Limb (tissue), 2 donors: ENCODE results near the gene BRD1.
A peak's percentile ranks its signal among the peaks of the same experiment; 100 is the strongest.
"Not testable (repeated sequence)": the region's sequence is repeated elsewhere in the genome, so short reads cannot be mapped to it uniquely, and the experiment has no call there.

ENCODE experiments used
- DNase-seq, 2 donors: peaks; one replicate each; pipeline ENCODE4 v3.0.0-alpha.2; 2016; ENCODE audit errors: extremely low spot score in 2 of 2

The BRD1 gene

DNA sequence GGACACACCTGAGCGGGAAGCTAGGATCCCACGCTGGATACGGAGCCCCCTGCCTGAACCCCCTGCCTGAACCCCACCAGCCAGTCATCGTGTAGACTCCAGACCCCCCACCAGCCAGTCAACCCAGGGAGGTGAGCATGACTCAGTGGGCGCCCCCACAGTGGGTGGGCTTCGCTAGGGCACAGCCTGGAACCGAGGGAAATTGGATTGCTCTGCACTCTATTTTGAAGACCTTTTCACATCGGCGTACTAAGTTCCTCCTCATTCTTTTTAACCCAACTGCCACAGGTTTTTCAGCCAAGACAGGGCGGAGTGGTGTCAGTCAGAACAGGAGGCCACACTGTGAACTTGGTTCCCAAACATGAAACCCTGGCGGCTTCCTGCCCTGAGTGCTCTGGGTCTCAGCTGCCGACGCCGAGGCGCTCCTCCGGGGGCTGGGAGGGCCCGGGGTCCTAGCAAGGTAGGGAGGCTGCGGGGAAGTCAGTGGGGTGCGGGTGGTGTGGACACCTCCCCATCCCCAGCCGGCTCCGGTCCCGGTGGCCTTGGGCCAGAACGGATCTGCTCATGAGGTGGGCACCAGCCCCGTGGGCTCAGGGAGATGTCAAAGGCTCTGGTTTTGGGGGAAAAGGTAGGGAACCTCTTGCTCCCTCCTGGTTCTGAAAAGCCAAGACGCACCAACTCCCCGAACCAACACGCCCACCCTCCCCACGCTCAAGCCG, 57.0 kb downstream of the BRD1 start:
- peak in 1 of 2 donors; percentile 40 for DNase-seq

DNA sequence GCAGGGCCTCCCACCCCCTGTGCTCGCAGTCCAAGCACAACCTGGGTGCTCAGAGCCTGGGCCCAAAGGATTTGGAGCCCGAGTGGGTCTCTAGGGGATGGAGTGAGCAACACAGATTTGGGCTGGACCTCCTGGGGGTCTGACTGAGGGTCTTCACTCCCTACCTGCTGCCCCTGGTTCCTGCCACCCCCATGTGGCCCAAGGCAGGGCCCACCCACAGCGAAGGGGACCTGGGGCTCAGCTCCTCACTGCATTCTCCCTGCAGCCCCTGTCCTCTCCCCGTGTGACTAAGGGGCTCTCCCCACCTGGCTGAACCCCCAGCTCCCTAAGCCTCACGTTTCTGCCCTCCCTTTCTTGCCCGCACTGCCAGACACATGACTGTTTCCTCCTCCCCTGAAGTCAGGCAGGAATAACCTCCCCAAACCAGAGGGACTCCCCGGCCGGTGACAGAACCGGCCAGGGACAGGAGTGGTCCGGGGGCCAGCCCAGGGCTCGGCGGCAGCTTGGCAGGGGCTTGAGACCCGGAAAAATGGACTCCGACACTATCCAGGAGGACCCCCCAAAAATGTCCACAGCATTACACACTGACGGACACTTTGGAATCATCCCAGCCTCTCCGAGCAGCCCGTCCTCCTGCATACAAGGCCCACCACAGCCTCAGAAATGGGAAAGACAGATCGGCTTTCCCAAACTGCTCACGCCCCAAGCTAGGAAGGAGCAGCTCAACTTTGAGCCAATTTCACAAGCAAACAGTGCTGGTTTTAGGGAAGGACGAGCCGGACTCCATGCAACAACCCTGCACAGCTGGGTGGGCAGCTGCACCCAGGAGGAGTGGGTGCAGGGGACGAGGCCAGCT, 57.8 kb downstream of the BRD1 start:
- peak in 1 of 2 donors; percentile 24 for DNase-seq

DNA sequence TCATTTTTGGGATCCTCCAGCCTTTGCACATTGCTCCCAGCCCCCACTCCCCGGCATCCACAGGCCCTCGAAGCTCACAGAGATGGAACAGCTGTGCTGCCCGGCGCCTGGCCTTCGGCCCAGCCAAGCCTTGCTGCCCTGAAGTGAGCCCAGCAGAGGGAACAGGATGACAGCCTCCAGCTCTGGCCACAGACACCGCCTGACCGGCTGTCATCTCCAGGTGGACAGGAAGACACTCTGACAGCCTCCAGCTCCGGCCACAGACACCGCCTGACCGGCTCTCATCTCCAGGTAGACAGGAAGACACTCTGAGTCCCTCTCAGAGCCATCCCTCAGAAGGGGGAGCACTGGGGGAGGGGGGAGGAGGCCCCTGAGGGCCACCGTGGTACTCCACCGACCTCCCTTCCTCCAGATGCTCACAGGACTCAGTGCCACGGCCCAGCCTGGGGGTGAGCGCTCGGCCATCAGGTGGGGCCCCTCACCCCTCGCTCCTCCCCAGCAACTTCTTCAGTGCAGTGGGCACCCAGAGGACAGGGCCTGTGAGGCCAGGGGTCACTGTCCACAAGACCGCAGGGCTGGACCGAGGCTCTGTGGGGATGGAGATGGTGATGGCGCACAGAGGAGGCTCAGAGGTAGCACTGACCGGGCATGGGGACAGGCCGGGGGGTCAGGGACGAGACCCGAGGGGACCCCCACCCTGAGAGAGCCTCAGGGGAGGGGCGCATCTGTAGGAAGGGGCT, 58.6 kb downstream of the BRD1 start:
- DNase-seq: peak; percentile 38 to 43

DNA sequence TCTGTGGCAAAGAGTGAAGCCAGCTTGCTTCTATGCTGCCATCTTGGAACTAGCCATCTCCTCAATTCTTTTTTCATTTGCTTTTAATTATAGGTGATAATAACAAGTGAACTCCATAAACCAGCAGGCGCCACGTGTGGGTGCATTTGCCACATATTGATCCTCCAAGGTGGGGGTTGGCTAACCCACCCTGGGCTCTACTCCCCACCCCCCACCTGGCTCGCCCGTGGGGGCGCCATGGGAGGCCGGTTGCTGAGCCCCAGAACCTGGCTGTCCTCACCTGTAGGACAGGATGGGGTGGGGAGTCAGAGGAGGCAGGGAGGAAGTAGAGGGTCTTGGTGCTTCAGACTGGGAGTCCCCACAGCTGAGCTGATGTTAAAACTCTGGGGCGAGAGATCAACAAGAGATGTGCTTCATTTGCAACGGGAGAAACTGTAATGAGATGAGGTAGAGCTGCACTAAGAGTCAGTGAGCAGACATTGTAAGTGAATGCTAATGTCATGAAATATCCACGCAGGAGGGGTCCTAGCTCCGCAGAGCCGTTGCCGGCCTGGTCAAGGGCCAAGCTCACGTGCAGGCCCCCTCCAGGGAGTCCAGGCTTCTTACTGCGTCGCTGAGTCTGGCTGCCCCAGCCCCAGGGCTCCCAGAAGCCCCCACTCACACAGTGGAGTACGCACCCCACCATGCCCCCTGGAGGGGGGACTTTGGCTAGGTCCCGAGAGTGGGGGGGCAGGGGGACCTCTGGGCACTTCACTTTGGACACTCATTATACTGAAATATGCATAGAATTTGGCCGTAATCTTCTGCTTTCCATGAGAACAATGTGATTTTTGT, 59.4 kb downstream of the BRD1 start:
- DNase-seq: peak in 1 of 2 donors; percentile 37

DNA sequence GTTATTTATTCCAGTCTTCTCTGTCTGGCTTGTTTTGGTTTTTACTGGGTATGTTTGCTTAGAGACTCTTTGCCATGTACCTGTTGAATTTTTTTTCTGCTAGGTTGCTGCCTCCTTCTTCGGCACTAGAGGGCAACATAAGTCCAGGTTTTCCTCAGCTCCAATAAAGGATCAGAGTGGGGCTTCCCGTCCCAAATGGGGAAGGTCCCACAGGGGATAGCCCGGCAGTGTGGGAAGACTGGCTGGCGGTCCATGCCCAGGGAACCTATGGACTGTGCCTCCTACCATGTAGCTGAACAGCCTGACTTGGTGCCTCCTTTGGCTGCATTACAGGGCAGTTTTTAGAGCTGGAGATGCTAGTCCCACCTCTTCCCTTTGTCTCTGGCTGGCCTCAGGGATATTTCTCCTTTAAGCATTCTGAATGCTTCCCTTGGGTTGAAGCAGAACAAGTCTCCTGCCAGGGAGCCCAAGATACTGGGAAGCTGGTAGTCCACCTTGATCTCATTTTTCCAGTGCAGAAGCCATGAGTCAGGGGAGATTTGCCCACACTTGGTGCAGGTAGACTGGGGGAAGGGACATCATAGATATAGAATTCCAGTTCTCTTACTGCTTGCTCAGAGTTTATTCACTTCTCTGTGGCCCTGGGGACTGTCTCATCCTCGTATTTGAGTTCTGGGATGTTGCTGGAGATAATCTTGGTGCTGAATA, 60.2 kb downstream of the BRD1 start:
- DNase-seq: peak in 1 of 2 donors; percentile 36

DNA sequence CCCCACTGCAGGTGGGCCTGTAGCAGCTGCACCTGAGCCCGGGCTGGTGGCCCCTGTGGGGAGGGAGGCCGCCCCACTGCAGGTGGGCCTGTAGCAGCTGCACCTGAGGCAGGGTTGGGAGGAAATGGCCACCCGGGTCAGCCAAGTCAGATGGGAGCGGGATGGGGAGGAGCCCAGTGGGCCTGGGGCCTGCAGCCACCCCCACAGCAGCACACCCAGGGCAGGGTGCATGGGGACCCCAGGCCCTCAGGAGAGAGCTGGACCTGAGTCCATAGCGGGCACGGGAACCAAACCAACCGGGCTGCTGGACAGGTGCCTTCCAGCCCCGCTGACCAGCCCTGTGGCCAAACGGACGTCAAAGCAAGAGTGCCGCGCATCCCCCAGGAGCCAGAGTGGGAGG, 61.7 kb downstream of the BRD1 start:
- peak in 1 of 2 donors; percentile 18 for DNase-seq

DNA sequence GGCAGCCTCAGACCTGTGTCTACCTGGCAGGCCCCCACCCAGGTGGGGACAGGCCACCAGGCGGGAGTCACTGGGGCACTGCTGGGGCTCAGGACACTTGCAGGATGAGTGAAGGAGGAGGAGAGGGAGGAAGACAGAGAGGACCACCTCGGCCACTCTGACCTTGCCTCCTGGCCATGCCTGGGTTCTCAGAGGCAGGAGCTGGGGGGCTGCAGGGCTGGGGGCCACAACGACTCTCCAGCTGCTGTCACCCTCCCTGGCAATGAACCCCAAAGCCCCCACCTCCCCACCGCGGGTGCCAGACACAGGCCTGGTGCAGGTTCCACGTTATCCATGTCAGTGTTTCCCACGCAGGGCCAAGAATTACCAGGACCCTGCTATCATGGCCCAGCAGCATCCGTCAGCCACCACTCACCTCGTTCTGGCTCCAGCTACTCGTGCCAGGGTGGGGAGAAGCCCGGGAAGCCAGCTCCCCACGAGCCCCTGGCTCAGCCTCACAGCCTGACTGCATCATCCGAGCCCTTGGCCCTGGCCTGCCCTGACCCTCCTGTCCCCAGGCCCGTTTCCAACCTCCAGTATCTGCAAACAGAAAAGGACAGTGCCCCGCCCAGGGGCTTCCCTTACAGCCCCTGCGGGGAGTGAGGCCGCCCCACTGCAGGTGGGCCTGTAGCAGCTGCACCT, 62.4 kb downstream of the BRD1 start:
- DNase-seq: peak in 1 of 2 donors; percentile 21

DNA sequence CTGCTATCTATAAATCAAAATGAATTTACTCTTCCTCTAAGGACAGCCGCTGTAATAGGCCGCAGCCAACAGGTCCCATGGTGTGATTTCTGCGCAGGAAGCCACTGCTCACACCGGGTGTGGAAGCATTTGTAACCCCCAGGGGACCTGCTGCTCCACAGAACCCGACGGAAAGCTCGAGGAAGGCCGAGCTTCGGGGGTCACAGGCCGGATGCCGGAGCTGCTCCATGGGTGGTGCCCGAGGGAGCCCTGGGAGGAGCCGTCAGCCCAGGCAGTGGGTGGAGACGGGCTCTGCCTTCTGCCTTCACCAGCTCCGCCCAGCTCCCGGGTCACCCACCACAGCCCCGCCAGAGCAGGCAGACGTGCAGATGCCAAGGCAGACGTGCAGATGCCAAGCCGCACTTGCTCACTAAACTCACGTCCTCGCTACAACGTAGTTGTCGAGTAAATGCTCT, 63.5 kb downstream of the BRD1 start:
- peak in 1 of 2 donors; percentile 31 for DNase-seq

DNA sequence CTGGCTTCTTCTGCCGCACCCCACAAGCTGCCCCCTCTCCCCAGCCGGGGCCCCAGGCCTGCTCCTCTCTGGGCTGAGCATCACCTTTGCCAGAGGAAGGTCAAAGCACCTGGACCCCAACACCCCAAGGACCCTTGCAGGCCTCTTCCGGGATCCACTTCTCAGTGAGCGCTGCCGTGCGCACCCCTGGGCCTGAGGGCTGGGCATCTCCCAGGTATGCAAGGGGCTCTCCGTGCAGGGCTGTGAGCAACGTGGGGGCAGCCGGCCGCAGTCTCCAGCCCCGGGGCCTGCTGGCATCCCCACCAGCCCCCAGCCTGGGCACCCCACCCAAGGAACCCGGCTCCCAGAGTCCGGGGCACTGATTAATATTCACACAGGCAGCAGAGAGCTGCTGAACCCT, 64.0 kb downstream of the BRD1 start:
- DNase-seq: peak in 1 of 2 donors; percentile 16

DNA sequence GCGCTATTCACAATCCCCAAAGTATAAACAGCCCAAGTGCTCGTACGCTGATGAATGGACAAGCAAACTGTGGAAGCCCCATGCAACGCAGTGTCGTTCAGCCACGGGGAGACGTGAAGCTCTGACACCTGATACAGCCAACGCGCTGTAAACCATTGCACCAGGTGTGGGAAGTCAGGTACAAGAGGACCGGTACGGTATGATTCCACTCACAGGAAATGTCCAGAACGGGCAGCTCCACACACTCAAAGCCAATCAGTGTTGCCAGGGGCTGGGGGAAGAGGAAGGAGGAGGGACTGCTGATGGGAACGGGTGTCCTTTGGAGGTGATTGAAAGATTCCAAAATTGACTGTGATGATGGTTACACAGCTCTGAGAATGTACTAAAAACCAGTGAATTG, 64.5 kb downstream of the BRD1 start:
- no peak for DNase-seq

DNA sequence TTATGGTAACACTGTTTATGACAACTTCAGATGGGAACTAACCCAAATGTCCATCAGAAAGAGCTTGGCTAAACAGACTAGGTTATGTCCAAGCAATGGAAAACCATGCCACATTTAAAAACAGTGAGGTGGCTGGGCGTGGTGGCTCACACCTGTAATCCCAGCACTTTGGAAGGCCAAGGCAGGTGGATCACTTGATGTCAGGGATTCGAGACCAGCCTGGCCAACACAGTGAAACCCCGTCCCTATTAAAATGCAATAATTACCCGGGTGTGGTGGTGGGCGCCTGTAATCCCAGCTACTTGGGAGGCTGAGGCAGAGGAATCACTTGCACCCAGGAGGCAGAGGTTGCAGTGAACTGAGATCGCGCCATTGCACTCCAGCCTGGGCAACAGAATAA, 65.1 kb downstream of the BRD1 start:
- DNase-seq: not testable (repeated sequence)

DNA sequence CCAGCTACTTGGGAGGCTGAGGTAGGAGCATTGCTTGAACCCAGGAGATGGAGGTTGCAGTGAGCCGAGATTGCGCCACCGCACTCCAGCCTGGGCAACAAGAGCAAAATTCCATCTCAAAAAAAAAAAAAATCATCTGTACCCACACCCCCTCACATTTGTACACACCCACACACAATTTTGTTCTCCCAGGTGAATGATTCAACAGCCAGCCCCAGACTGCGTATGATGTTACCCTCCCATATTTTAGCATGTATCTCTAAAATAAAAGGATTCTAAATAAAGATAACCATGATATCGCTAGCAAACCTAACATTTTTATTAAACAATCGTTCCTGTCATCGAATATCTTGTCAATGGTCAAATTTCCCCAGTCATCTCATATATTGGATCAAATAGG, 65.8 kb downstream of the BRD1 start:
- no peak for DNase-seq

DNA sequence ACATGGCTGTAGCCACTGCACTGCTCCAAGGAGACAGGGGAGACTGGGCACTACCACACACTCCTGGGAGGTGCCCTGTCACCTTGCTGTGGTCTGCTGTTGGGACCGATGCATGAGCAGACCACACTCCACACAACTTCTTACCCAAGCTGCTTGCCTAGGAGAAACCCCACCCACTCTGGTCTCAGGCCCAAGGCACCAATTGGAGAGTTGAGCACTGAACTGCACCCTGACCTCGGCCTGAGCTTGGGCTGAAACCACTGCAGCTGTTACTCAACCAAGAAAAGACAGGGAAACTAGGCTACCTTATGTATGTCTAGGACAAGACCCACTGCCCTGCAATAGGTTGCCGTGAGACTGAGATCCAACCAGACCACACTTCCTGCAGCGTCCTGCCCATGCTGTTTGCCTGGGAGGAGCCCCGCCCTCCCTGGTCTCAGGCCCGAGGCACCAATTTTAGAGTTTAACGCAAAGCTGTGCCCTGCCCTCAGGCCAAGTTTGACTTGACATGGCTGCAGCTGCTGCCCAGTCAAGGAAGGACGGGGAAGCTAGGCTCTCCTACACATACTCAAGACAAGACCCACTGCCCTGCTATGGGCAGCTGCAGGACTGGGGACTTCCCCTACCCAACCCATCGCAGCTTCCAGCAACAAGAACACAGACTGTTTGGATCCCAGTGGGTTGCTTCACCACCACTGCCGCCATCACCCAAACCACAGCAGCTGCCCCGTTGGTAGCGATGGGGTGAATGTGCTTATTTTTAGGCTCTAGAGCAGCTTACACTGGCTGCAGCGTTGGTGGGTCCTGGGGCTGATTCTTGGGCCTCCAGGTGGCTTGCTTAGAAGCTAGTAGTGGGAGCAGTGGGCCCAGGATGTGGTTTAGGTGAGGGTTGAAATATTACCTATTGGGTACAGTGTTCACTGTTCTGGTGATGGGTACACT, 66.8 kb downstream of the BRD1 start:
- peak in 1 of 2 donors; percentile 21 for DNase-seq

DNA sequence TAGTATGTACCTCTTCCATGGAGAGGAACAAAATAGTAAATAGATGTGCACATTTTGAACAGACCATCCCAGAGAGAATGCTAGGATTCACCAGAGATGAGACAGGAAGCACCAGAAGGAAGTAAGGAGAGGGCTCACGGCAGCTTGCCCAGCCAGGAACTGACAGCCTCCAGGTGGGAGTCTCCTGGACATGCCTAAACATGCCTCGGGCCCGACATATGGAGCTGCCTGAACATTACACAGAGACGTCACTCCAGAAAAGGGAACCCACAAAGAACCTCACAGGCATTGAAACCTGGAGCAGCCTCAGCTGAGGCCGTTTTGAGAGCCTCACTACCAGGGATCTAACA, 67.4 kb downstream of the BRD1 start:
- DNase-seq: no peak

DNA sequence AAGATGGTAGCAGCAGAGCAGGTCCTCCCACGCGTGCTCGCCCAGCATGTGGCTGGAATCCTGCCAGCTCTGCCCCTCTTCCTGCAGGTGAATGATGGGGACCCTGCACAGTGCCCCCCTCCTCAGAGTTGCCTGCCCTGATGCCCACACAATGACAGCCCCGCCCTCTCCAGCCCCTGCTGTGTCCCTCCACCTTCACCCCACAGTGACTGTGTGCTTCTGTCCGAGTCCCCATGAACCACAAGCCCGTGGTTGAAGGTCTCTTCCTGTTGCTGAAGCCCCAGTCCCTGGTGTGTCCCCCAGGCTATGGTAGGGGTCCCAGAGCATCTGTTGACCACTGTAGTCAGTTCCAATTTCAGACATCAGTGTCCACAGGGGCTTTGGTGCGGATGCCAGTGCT, 71.0 kb downstream of the BRD1 start:
- DNase-seq: no peak

DNA sequence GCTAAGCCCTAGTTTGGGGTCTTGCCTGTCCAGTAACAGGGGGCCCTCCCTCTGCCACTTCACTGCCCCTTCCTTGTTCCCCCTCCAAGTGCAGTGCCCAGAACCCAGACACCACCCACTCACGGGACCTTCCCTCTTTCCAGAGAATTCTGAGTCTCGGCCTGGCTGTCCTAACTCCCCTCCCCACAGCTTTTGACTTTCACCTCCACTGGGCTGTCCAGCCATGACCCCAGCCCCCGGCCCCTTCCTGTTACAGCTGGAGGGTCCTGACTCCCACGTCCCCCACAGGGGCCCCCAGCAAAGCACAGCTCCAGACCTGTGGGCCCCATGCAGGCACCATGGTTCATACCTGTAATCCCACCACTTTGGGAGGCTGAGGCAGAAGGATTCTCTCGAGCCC, 71.5 kb downstream of the BRD1 start:
- DNase-seq: no peak

DNA sequence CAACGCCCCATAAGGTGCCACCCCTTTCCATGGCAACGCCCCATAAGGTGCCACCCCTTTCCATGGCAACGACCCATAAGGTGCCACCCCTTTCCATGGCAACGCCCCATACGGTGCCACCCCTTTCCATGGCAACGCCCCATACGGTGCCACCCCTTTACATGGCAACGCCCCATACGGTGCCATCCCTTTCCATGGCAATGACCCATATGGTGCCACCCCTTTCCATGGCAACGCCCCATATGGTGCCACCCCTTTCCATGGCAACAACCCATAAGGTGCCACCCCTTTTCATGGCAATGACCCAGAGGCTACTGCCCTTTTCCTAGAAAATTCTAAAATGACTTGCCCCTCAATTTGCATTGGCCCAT, 72.1 kb downstream of the BRD1 start:
- no peak for DNase-seq

DNA sequence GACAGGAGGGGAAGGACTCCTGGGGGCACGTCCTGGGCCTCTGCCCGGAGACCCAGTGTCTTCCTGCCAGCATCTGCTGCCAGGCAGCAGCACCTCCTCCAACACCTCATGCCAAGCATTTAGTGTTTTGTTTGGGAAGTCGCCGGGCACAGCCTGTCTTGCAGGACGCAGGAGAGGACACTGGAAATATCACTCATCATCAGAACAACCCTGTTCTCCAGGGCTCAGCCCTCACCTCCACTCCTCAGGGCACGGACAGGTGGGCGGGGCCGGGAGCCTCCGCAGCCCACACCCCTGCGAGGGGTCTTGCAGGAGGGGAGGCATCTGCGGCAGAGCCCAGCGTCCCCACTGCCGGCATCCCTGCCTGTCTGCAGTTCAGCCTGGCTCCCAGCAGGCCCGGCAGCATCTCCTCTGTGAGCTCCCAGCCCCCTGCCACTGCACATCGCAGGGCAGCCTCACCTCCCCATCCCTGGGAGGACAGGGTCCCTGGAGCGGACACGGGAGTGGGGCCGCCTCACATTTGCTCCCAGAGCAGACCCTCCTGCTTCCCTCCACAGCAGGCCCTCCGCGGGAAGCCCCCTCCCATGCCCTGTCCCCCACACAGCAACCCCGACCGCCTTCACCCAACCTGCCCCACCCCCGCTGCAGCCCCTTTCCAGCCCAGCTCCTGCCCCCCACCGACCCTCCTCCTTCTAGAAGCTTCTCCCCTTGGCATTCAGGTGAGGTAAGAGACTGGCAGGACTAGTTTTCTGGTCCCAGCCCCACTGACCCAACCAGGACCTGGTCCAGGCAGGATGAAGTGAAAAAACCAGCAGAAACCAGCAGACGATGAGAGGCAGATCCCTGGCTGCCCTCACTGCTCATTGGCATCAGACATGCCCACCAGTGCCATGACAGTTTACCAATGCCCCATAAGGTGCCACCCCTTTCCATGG, 72.7 kb downstream of the BRD1 start:
- DNase-seq: peak in 1 of 2 donors; percentile 21
